Dedifferentiated amniotic fluid mesenchymal stem cell (primary cell): Measurements from ENCODE around the gene ARNT2.

Source experiments
- DNase-seq: peaks from one replicate; pipeline ENCODE4 v3.0.0-alpha.2; 2016; ENCODE audit errors: extremely low spot score

Gene ARNT2

DNA sequence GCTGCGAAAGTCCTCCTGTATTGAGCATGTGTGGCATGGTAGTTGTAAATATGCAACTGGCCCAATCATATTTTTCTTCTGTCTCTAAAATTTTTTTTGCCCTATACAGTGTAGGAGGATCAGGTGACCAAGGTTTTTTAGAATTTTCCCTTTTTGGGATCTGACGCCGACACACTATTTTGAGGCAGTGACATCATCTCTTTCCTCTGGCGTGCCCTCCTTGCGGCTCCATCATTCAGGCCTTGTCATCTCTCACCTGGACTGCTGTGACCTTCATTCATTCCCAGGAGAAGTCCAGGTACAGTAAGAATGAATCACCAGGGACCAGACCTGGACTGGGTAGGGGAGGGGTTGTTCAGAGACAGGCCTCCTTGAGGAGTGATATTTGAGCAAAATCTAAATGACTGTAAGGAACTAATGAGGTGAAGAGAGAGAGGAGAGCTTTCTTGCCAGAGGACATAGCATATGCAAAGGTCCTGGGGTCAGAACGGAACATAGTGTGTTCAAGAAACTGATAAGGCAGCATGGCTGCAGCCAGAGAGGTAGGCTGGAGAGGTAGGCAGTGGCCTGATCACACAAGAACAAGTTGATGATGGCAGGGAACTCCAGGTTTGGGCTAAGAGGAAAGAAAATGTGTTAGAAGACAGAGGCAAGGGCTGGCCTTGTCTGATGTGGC is 38.7 kb downstream of the ARNT2 start:
- no peak for DNase-seq

DNA sequence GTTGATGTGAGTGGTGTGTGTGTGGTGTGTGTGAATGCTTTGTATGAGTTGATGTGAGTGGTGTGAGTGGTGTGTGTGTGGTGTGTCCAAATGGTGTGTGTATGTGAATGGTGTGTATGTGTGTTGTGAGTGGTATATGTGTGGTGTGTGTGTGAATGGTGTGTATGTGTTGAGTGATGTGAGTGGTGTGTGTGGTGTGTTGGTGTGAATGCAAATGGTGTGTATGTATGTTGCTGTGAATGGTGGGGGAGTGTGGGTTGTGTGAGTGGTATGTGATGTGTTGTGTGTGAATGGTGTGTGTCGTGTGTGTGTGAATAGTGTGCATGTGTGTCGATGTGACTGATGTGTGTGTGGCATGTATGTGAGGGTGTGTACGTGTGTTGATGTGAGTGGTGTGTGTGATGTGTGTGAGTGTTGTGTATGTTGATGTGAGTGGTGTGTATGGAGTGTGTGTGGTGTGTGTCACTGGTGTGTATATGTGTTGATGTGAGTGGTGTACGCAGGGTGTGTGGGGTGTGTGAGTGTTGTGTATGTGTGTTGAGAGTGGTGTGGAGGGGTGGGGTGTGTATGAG is 40.6 kb downstream of the ARNT2 start:
- no peak for DNase-seq

DNA sequence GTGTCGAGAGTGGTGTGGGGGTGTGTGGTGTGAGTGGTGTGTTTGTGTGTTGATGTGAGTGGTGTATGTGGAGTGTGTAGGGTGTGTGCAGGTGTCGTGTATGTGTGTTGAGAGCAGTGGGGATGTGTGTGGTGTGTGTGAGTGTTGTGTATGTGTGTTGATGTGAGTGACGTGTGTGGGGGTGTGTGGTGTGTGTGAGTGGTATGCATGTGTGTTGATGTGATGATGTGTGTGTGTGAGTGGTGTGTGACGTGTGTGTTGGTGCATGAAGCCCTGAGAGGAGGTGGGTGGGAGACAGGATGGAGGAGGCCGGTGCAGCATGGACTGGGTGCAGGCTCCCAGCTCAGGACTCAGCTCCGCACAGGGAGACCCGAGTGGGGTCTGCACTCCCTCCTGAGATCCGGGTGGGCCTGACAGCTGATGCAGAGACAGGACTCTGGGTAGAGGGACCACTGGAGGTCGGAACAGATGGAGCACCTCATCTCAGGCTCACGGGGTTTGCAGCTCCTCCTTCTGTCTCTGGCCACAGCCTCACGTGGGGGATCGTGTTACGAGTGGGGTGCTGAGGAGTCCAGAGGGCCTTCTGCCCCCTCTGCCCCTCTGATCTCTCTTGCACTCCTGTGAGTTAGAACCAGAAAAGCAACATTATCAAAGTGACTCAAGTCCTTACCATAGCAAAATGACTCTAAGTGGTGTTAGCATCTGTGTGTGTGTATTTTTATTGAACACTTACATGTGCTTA is 41.3 kb downstream of the ARNT2 start:
- DNase-seq = no peak

DNA sequence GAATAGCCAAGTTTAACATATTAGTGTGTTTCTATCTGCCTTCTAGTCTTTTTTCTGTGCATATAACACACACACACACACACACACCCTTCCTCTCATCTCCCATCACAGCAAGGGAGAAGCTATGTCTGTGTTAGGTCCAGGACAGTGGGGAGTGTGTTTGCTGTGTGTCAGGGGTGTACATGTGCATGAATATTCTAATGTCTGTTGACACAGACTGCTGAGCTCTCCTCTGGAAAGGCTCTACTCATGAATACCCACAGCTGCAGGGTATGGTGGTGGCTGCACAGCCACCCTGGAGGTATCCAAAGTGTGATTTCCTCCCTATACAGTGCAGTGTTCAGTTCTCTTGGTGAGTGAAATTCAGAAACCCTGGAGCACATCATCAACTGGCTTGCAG is 42.9 kb downstream of the ARNT2 start:
- DNase-seq = no peak

DNA sequence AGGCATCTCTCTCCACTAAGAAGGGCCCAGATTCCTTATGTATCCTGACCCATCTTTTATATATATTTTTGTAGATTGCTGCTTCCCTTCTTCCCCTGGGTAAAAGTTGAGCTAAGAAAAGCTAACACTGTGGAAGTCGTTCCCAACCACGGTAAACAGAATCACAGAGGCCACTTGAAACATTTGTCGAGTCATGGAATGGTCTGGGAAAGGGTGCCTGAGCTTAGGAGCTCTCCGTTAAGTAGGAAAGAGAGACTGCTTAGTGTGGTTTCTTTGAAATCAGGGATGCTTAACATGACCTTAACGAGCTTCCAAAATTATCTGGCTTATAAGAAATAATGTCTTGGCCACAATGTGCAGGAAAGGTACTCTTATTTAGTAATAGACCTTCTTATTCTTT is 45.6 kb downstream of the ARNT2 start:
- DNase-seq = no peak

DNA sequence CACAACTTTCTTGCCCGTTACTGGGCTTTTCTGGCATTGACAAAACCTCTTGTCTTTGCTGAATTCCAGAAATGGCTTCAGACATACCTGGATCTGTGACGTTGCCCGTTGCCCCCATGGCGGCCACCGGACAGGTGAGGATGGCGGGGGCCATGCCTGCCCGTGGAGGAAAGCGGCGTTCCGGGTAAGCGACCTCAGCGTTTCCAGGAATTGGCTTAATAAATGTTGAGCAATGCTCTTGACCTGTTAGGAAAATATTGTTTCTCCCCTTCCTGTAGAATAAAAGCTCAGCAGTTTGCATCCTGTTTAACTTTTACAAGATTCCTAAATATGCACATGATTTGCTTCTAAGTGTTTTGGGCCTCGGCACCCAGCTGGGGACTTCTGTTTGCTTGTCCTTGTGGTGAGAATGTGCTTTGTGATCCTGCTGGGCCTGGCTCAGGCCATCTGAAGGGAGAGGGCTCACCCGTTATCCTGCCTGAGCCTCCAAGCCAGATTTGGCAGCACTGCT is 46.7 kb downstream of the ARNT2 start:
- DNase-seq = no peak

DNA sequence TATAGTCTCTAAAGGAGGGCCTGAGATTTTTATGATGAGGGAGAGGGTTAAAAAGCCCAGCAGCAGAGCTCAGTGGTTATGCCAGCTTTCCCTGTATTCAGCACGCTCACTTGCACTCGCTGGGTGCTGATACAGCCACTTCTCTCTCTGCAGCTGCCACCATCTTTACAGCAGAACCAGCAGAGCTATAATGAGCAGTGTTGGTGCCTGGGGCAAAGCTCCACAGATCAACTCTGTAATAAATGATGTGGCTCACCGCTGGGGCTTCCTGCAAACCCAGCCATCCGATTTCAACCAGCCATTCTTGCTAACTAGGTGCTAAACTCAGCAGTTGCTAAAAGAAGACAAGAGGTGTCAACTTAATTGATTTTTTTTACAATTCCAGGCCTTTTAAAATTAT is 48.0 kb downstream of the ARNT2 start:
- DNase-seq = no peak

DNA sequence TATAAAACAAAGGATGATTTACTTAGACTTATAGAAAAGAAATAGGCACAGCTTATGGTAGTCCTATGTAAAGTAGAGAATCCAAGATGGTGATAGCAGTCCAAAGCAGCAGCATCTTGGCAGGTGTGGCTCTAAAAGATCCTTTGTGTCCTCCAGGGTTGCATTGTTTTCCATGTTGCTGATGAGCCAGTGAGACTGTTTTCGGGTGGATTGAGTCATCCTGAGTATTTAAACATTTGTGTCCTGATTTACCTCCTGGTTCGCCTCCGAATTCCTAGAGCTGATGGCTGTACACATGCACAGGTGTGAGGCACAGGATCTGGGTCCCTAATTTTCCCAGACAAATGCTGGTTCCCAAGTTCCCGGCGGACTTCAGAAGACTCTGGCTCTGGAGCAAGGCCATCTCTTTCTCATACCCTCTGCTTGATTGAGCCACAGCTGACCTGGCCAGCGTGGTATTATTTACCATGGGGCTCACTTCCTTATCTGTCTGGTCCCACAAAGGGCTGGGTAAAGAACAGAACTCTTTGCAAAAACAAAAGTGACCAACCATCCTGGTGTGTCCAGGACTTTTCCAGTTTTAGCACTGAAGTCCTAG is 51.0 kb downstream of the ARNT2 start:
- no peak for DNase-seq

DNA sequence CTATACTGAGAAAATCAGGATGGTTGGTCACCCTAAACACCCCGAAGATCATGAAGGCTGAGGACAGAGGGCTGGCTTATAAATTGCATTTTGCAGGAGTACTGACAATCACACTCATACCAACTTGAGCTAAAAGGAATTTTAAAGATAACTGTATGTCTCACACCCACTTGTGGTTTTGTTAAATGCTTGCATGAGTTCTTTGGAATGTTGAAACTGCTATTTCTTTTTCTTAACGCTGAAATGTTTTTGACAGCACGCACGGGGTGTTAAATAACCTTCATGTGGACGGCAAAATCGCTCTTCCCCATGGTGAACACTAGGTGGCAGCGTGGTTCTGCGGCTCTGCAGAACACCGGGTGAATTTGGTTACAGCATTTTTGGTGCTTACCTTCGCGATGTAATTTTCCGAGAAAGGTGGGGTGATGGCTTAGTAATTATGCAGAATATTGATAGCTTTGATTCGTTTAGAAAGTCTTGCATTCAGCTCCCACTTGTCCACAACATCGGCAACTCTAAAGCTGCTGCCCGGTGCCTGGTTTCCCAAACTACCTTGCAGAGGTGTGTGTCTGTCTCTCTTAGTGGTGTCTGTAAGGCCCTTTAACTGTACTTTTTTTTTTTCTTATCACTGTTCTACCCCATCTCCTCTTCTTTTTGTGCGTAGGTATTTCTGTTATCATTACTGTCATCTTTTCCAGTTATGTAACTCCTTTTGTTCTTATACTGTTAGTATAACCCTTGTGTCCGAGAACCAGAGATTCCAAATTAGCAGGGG is 51.7 kb downstream of the ARNT2 start:
- DNase-seq = peak; percentile 97

DNA sequence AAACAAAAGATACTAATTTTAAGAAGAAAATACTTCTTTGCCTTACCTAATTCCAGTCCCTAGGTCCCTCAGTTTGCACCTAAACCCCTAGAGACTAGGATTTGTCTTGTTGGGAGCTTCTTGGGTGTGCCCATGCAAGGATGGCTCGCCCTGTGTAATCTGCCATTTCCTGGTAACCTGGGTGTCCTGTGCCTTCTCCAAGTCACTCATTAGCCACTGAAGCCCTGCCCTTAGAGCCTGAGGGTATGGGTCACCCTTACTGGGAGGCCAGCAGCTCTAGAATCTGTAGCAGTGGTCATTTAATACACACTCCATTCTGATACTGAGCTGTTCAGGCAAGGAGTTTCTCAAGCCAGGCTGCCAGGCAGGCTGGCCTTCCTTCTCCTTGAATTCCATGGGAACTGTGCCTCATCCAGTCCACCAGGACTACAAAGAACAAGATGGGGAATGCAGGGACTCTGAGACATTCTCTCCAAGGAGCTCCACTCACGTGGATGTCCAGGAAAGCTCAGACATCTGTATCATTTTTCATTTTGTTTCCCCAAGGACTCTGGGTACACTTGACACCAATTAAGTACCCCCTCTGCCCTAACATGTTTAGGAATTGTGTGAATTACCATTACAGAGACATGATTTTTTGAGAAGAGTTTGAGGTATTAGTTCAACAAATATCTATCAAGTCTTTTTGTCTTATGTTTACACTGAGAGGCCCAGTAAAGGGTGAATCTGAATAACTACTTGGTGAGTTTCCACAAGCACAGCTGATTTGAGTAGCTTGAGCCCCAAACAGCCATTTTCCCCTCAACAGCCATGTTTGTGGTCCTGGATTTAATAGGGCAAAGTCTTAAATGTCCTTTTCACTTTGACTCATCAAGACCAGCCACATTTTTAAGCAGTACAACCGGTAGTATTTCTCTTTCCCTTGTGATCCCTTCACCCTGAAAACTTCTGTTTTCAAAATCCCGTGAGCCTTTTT is 52.6 kb downstream of the ARNT2 start:
- peak; percentile 26 for DNase-seq

DNA sequence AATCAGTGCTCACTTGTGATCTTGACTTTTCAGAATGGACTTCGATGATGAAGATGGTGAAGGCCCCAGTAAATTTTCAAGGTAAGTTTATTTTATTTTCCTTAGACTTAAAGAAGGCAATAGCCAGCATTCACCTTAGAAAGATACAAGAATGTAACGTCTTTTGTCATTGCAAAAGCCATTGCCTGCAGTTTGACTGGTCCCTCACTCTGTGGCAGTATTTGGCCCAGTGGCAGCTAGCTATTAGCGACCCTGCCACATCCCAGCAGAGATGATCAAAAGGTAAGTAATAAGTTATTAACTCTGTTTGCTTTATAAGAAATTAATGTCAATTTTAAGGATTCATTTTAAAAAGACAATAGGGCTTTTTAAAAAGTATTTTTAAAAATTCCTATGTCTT is 53.7 kb downstream of the ARNT2 start:
- DNase-seq = no peak

DNA sequence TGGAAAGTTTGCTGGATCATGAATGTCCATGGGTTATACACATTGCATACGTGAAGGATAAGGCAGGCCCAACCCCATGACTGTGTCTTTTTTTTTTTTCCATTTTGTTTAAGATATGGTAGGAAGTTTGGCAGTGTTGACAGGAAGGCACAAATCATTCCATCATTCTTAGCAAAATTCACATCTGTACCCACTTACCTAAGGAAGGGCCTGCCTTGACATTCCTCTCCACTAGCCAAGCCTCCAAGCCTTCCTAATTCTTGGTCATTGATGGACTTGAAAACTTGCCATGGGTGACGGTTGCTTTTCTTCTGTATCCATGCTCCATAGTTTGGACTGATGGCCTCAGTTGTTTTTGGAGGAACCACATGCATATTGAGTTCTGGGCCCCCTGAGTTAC is 54.4 kb downstream of the ARNT2 start:
- no peak for DNase-seq

DNA sequence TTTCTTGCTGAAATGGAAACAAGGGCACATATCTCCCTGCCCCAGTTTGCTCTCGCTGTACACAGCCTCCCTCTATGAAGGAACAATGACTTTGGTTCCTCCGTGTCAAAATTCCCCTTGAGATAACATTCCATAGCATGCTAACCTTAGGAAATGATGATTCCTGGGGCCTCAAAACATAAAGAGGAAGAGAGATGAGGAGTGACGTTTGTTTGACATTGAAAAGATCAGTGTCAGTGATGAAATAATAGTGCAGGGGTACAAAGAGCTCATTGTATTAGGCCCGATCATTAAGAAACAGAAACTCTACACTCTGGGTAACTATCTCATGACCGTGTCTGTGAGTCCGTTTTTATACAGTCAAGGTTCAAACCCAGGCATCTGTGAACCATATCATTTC is 55.2 kb downstream of the ARNT2 start:
- DNase-seq = no peak

DNA sequence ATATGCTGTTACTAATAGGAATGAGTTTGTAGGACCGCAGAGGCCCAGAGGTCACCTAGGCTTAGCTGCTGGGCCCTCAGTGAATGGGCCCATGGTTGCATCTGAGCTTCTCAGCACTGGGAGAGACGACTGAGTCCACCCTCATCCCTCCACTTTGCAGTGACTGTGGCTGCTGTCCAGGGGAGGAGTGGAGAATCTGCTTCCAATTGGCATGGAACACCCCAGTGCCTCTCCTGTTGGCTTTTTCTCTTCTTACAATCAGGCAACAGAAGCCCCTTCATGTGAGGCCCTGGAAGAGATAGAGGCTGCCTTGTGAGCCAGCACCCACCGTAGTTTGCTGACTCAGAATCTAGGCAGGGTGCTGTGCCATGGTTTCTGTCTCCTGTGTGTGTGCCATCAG is 55.6 kb downstream of the ARNT2 start:
- no peak for DNase-seq

DNA sequence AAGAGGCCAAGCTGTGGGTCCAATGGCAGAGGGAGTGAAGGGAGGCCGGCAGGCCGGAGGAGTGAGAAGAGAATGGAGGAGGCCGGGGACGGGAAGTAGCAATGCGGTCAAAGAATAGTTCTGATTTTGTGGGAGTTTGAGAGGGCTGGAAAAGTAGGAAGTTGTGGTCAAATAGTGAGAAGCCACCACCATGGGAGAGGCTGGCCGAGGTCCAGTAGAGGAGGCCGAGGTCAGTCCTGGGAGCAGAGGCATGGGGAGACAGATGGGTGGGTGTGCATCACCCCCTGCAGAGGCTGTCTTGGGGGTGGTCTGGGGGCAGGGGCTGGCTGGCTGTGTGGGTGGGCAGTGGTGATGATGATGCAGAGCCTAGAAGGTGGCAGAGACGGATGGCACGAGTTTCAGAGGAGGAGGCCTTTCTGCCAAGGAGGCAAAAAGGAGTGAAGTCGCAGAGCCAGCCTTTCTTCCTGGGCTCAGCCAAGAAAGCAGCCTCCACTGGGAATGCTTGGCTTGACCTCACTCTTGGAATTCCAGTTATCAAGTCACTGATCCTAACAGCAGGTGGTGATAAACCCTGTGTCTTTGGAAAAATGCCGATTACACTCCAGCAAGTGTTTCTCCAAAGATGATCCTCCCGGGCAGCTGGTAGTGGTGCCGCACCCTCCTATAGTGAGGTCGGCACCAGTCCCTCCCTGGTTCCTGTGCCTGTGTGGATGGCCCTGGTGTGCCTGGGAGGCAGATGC is 57.3 kb downstream of the ARNT2 start:
- DNase-seq = no peak

DNA sequence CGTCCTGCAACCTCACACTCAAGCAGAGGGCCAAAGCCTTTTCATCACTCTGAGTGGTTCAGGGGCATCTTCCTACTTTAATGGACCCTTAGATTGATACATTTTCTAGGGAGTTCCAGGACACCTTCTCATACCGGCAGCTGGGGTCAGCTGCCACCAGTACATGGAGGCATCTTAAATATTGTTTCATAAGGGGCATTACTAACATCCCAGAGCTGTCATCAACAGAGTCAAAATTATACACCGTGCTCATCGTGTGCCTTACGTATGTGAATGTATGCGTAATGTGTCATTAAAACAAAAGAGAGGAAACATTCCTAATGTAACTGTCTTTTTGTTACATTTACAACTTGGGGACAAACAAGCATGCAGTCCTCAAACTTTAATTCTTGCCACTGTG is 57.9 kb downstream of the ARNT2 start:
- no peak for DNase-seq

DNA sequence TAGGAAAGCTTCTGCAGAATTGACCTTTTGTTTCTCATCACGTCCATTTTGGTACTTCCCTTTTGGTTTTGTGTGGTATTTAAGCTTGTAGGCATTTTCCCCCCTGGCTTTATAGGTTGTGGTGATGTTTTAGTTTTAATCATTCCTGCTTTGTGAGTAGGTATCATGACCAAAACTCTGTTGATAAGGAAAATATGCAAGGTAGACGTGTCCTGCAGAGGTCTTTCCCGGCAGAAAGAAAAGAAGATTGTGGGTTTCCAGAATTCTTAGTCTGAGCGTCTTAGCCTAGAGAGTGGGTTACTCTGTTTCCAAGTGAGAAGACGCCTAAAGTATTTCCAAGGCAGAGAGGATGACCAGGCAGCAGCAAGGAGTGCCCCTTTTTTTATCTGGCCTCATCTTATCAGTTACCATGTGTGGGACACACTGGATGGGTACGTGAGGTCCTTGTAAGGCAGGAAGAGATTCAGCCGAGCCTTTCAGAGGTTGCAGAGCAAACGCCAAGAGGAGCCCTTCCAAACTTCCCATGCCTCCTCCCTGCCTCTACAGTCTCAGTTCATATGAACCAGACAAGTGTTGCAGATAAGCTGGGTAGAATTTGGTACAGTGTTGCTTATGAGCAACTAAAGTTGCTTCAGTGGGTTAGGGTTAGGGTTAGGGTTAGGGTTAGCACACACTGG is 58.8 kb downstream of the ARNT2 start:
- DNase-seq = no peak

DNA sequence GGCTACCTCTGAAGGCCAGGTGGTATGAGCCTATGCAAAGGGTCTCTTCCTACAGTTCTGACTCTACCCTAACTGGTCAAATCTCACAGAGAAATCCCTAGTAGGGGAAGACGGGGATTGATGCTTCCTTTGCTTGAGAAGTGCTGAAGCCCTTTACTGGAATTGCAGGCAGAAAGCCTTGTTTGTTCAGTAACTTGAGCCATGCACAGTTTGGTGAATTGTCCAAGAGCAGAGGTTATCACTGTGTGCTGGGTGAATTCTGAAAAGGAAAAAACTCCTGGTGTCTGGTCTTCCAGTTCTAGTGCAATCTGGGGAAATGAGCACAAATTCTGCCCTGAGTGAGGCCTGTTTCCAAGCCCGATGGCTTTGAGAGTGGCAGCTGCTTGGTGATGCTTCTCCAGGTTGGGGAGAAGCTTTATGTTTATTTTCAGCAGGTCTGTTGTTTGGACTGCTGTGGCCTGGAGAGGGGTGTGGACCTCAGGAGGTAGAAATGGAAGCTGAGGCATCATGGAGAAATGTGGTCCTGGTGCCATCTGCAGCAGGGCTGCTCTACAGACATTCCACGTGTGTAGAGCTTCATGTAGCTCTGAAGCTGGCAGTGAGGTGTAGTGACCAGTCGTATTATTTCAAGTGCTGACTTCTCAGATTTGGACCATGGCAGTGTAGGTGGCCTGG is 60.9 kb downstream of the ARNT2 start:
- DNase-seq = no peak

DNA sequence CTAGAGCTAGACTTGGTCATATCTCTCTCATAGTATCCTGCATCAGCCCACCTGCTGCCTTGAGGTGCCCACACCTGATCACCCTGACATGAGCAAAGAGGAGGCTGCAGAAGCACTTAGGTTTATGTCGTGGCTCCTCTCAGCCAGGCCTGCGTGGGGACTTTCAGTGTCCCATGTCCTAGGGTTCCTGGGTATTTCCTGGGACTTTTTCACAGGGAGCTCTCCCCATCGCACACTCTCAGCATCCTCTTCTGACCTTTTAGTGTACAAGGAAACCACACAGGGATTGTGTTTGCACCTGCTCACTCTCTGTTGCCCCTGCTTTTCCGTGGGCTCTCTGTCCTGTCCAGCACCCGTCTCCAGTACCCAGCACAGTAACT is 61.4 kb downstream of the ARNT2 start:
- no peak for DNase-seq
